Activated naive CD4-positive, alpha-beta T cell treated with anti-CD3 and anti-CD28 coated beads, Interleukin-2, amount 50 U/mL, for 24 hours (primary cell): ENCODE measurements around the gene SCLY.
"Not testable (repeated sequence)": the region's sequence is repeated elsewhere in the genome, so short reads cannot be mapped to it uniquely, and the experiment has no call there.

ENCODE experiments used
- H3K27ac Mint-ChIP-seq: one replicate; pipeline ENCODE4 v1.8.0; 2021; ENCODE audit warnings: mild to moderate bottlenecking, mixed read lengths
- H3K27me3 Mint-ChIP-seq: one replicate; pipeline ENCODE4 v1.8.0; 2021; ENCODE audit warnings: mixed read lengths
- H3K36me3 Mint-ChIP-seq: one replicate; pipeline ENCODE4 v1.8.0; 2021; ENCODE audit warnings: mixed read lengths
- H3K4me1 Mint-ChIP-seq: one replicate; pipeline ENCODE4 v1.8.0; 2021; ENCODE audit warnings: mixed read lengths
- H3K4me3 Mint-ChIP-seq: one replicate; pipeline ENCODE4 v1.8.0; 2021; ENCODE audit warnings: mild to moderate bottlenecking, mixed read lengths
- H3K9me3 Mint-ChIP-seq: one replicate; pipeline ENCODE4 v1.8.0; 2021; ENCODE audit warnings: mixed read lengths

The SCLY gene

GRCh38 chr2:238059505-238059904 is 1.3 kb upstream of the SCLY start:
- peaks cover 6% of the 10 kb centered on the region for H3K27me3 Mint-ChIP-seq
- peaks cover 45% of the 10 kb centered on the region for H3K4me1 Mint-ChIP-seq
- peaks cover 5% of the 10 kb centered on the region for H3K36me3 Mint-ChIP-seq
- H3K9me3 Mint-ChIP-seq: no peaks in the 10 kb centered on the region
- peak overlapping the region; percentile 94 for H3K4me3 Mint-ChIP-seq
- no peak overlapping the region for H3K27ac Mint-ChIP-seq

- Mint-ChIP-seq H3K9me3 (no peaks in the 10 kb centered on the region), H3K4me1 (peaks cover 47% of the 10 kb centered on the region), H3K27ac (peak overlapping the region; percentile 91), H3K4me3 (peak overlapping the region; percentile 94), H3K27me3 (peaks cover 6% of the 10 kb centered on the region), H3K36me3 (peaks cover 8% of the 10 kb centered on the region)
Observed at GRCh38 chr2:238060096-238060541, 682 bp upstream of the SCLY start.

DNA sequence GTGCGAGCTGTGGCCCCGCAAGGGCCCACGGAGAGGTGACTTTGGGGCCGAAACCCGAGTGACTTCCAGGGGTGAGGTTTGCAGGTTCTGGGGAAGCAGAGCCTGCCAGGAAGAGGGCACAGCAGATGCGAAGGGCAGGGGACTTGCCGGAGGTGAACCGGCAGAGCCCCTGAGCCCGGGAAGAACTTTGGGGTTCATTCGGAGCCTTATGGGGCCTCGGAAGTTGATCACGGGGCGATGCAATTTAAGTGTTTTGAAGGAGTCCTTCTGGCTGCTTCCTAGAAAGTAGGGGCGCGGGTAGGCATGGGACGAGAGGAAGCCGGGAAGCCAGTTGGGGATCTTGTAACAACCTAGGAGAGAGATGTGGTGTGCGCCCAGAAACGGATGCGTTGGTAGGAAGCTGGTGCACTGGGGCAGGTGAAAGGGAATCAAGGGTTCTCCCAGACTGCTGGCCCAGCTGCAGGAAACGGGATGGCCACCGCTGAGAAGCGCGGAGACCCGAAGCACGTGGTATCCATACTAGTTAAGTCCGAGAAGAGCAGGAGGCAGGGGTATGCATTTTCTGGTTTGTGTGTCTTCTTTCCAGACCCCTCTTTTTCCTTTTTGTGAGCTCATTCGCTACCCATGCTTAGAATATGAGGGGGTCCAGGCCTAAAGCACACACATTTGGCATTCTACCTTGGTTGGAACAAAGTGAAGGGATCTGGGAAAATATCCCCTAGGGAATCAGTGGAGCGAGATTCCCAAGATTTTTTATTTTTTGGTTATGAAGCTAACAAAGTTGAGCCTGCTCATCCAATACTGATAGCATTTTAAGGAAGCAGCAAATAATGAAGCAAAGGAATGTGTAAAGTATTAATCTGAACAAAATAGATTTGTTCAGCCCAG is 758 bp downstream of the SCLY start:
- Mint-ChIP-seq H3K27me3 (peaks cover 2% of the 10 kb centered on the region), H3K36me3 (peaks cover 18% of the 10 kb centered on the region)

GRCh38 chr2:238063414-238064189 is 2.8 kb downstream of the SCLY start:
- Mint-ChIP-seq H3K36me3 (peaks cover 31% of the 10 kb centered on the region), H3K4me3 (no peak overlapping the region), H3K9me3 (no peaks in the 10 kb centered on the region), H3K27me3 (no peaks in the 10 kb centered on the region), H3K4me1 (peaks cover 62% of the 10 kb centered on the region), H3K27ac (no peak overlapping the region)

More for the DNA sequence above, 758 bp downstream of the SCLY start:
- Mint-ChIP-seq H3K27ac (peak overlapping the region; percentile 77), H3K4me1 (peaks cover 54% of the 10 kb centered on the region), H3K4me3 (peak overlapping the region; percentile 94), H3K9me3 (no peaks in the 10 kb centered on the region)

DNA sequence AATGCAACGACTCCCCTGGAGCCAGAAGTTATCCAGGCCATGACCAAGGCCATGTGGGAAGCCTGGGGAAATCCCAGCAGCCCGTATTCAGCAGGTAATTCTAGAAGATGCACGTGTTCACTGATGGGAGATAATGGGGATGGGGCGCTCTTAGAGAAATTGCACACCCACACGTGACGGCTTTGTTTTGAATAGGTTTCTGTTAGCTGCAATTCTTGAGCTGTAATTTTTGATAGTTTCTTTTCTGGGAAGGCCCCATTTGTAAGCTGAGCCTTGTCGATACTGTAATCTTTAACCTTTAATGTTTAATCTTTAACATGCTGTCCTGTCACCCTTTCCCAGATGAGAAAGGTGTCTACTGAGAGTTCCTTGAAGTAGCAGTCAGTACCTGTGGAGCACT is 3.6 kb downstream of the SCLY start:
- no peak overlapping the region for H3K27ac Mint-ChIP-seq
- H3K36me3 Mint-ChIP-seq: peaks cover 32% of the 10 kb centered on the region
- no peak overlapping the region for H3K4me3 Mint-ChIP-seq
- H3K27me3 Mint-ChIP-seq: no peaks in the 10 kb centered on the region
- no peaks in the 10 kb centered on the region for H3K9me3 Mint-ChIP-seq
- H3K4me1 Mint-ChIP-seq: peaks cover 66% of the 10 kb centered on the region

GRCh38 chr2:238065071-238065846 is 4.5 kb downstream of the SCLY start:
- Mint-ChIP-seq H3K36me3 (peaks cover 35% of the 10 kb centered on the region), H3K9me3 (no peaks in the 10 kb centered on the region), H3K4me1 (peaks cover 65% of the 10 kb centered on the region), H3K4me3 (no peak overlapping the region), H3K27ac (no peak overlapping the region), H3K27me3 (no peaks in the 10 kb centered on the region)

DNA sequence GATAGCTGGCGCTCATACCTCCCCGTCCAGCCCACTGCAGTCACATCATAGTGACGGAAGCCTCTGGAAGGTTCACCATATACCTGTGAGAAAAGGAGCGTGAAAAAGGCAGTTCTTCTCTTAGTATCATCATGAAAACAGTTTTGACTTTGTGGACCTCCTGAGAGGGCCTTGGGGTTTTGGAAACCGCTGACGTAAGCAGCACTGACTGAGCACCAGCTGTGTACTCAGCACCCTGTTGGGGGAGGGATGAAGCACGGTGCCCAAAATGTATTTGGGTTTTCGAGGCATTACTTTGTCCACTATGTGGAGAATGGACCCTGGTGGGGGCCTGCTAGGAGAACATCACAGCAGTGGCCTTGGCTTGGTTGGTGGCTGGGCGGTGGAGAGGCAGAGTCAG is 5.4 kb downstream of the SCLY start:
- H3K36me3 Mint-ChIP-seq: peaks cover 35% of the 10 kb centered on the region
- peak overlapping the region; percentile 69 for H3K27ac Mint-ChIP-seq
- no peaks in the 10 kb centered on the region for H3K9me3 Mint-ChIP-seq
- peaks cover 63% of the 10 kb centered on the region for H3K4me1 Mint-ChIP-seq
- no peaks in the 10 kb centered on the region for H3K27me3 Mint-ChIP-seq
- peak overlapping the region; percentile 6 for H3K4me3 Mint-ChIP-seq

DNA sequence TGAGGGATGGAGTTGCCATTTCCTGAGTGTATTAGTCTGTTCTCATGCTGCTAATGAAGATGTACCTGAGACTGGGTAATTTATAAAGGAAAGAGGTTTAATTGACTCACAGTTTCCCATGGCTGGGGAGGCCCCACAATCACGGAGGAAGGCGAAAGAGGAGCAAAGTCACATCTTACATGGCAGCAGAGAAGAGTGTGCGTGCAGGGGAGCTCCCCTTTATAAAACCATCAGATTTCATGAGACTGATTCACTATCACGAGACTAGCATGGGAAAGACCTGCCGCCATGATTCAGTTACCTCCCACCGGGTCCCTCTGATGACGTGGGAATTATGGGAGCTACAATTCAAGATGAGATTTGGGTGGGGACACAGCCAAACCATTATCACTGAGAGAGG is 5.9 kb downstream of the SCLY start:
- H3K27me3 Mint-ChIP-seq, H3K9me3 Mint-ChIP-seq: not testable (repeated sequence)
- H3K27ac Mint-ChIP-seq: peak overlapping the region; percentile 69
- peaks cover 60% of the 10 kb centered on the region for H3K4me1 Mint-ChIP-seq
- peak overlapping the region; percentile 6 for H3K4me3 Mint-ChIP-seq
- H3K36me3 Mint-ChIP-seq: peaks cover 37% of the 10 kb centered on the region

- Mint-ChIP-seq H3K4me1 (peaks cover 57% of the 10 kb centered on the region), H3K9me3 (no peaks in the 10 kb centered on the region), H3K36me3 (peaks cover 48% of the 10 kb centered on the region), H3K4me3 (no peak overlapping the region), H3K27ac (no peak overlapping the region), H3K27me3 (no peaks in the 10 kb centered on the region)
Observed at GRCh38 chr2:238067939-238068338, 7.1 kb downstream of the SCLY start.

DNA sequence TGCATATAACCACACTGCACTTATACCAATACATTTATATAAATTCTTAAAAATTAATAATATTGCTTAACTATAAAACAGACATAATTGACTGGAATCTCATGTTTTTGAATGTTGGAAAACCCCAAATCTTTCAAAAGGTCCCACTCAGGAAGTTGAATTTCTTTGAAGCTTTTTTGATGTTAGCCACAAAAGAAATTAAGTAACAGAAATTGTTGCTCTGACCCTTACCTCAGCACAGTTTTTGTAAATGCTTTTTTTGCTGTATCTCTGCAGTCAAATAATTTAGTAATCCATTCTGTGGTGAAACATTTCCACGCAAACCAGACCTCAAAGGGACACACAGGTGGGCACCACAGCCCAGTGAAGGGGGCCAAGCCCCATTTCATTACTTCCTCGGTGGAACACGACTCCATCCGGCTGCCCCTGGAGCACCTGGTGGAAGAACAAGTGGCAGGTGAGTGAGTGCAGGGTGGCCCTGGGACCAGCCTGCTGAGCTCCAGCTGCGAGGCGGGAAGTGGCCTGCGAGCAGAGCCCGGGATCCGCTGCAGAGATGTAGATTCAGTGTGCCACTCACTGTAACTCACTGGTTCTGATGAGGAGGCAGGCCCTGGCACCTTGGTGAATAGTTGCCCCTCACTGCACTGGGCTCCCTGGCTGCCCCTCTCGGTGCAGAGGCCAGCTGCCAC is 8.4 kb downstream of the SCLY start:
- Mint-ChIP-seq H3K9me3 (no peaks in the 10 kb centered on the region), H3K36me3 (peaks cover 52% of the 10 kb centered on the region), H3K27ac (peak overlapping the region; percentile 85), H3K27me3 (no peaks in the 10 kb centered on the region), H3K4me1 (peaks cover 47% of the 10 kb centered on the region), H3K4me3 (peak overlapping the region; percentile 74)

- Mint-ChIP-seq H3K27me3 (no peaks in the 10 kb centered on the region), H3K9me3 (no peaks in the 10 kb centered on the region), H3K36me3 (peaks cover 52% of the 10 kb centered on the region), H3K27ac (no peak overlapping the region), H3K4me3 (no peak overlapping the region), H3K4me1 (peaks cover 44% of the 10 kb centered on the region)
Observed at GRCh38 chr2:238069877-238070276, 9.1 kb downstream of the SCLY start.

- Mint-ChIP-seq H3K9me3 (peaks cover 5% of the 10 kb centered on the region), H3K4me3 (no peak overlapping the region), H3K4me1 (peaks cover 15% of the 10 kb centered on the region), H3K27me3 (no peaks in the 10 kb centered on the region), H3K36me3 (peaks cover 51% of the 10 kb centered on the region), H3K27ac (no peak overlapping the region)
Observed at GRCh38 chr2:238075397-238075796, 14.6 kb downstream of the SCLY start.

DNA sequence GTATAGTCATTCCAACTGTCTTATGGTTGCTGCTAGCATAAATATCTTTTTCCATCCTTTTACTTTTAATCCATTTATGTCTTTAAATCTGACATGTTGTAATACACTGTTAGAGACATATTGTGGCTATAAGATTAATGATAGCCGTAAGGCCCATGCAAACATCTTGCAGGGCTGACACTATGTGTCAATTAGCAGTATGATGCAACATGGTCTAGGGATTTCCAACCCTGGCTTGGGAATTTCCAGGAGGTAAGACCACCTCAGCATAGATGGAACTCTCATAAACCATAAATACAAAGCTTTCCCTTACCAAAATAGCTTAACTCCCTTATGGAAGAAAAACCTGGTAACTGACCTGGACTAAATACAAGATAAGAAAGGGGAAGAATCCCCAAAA is 16.5 kb downstream of the SCLY start:
- no peak overlapping the region for H3K4me3 Mint-ChIP-seq
- no peak overlapping the region for H3K27ac Mint-ChIP-seq
- peaks cover 7% of the 10 kb centered on the region for H3K4me1 Mint-ChIP-seq
- H3K27me3 Mint-ChIP-seq: no peaks in the 10 kb centered on the region
- peaks cover 5% of the 10 kb centered on the region for H3K9me3 Mint-ChIP-seq
- peaks cover 44% of the 10 kb centered on the region for H3K36me3 Mint-ChIP-seq

DNA sequence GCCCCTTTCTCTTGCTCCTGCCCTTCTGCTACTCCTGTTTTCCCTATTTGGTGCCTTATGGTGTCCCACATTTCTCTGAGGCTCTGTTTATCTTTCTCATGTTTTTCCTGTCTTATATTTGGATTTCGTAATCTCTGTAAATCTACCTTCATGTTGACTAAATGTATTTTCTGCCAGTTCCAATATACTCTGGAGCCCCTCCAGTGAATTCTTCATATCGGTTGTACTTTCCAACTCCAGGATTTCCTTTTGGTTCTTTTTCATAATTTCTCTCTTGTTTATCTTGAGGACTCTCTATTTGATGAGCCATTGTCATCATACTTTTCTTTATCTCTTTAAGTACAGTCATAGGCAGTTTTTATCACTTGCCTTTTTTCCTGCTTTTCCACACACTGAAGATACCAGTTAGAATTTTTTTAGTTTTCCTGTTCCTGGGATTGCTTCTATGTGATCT is 19.1 kb downstream of the SCLY start:
- Mint-ChIP-seq H3K27ac (no peak overlapping the region), H3K9me3 (peaks cover 5% of the 10 kb centered on the region), H3K36me3 (peaks cover 35% of the 10 kb centered on the region), H3K4me1 (peaks cover 7% of the 10 kb centered on the region), H3K4me3 (no peak overlapping the region), H3K27me3 (no peaks in the 10 kb centered on the region)

- H3K27me3 Mint-ChIP-seq: no peaks in the 10 kb centered on the region
- H3K9me3 Mint-ChIP-seq: peaks cover 5% of the 10 kb centered on the region
- peaks cover 1% of the 10 kb centered on the region for H3K4me1 Mint-ChIP-seq
- H3K27ac Mint-ChIP-seq: no peak overlapping the region
- H3K36me3 Mint-ChIP-seq: peaks cover 33% of the 10 kb centered on the region
- H3K4me3 Mint-ChIP-seq: no peak overlapping the region
Observed at GRCh38 chr2:238080518-238080917, 19.7 kb downstream of the SCLY start.
